Adrenal gland (tissue), 12 donors: Measurements from ENCODE around the gene RRAGD. TPM values are rescaled to one million over a fixed set of nuclear protein-coding genes. Genes with fewer than 3 reads are reported as not detected.

Source experiments
- DNase-seq, 7 donors: peaks; one replicate each; pipeline ENCODE4 v3.0.0-alpha.2; 2019 to 2020
- H3K27ac ChIP-seq, 5 donors: fragments of 200-600 bp; sonication (generic) in 4 of 5; 1 replicate in 3 of 5; 2 replicates in 2 of 5; pipeline versions ENCODE4 v1.5.1 to v1.8.0; 2016 to 2020; ENCODE audit warnings: mild to moderate bottlenecking in 1 of 5
- H3K27me3 ChIP-seq: fragments of 200-600 bp; 2 replicates; pipeline ENCODE4 v1.8.0; 2021
- H3K36me3 ChIP-seq, 2 donors: fragments of 200-600 bp; replicated peaks in 1 of 2; 1 replicate in 1 of 2; 2 replicates in 1 of 2; pipeline versions ENCODE4 v1.5.1 to v1.8.0; 2018 to 2022
- H3K4me1 ChIP-seq, 2 donors: fragments of 200-600 bp; replicated peaks in 1 of 2; 1 replicate in 1 of 2; 2 replicates in 1 of 2; pipeline versions ENCODE4 v1.5.1 to v1.8.0; 2018 to 2021
- H3K4me3 ChIP-seq, 4 donors: fragments of 200-600 bp; sonication (generic) in 3 of 4; one replicate each; pipeline ENCODE4 v1.5.1; 2016 to 2018
- H3K9me3 ChIP-seq, 3 donors: fragments of 200-600 bp; sonication (generic) in 1 of 3; replicated peaks in 1 of 3; 1 replicate in 2 of 3; 2 replicates in 1 of 3; pipeline versions ENCODE4 v1.5.1 to v1.8.0; 2016 to 2021
- CTCF ChIP-seq, 6 experiments: fragments of 450-650 bp in 4 of 6; fragments of 200-600 bp in 2 of 6; sonication (generic) in 1 of 6; IDR thresholded peaks; 1 replicate in 5 of 6; 2 replicates in 1 of 6; pipeline versions ENCODE4 v1.5.1 to v1.8.0; 2016 to 2021; ENCODE audit warnings: antibody characterized with exemption in 6 of 6, mild to moderate bottlenecking in 2 of 6, moderate library complexity in 1 of 6
- POLR2A ChIP-seq, 2 donors: fragments of 450-650 bp; IDR thresholded peaks; one replicate each; pipeline ENCODE4 v1.6.1; 2017; ENCODE audit warnings: antibody characterized with exemption in 2 of 2, mild to moderate bottlenecking in 2 of 2, moderate library complexity in 1 of 2
- WGBS, 4 donors: extraction: QIAGEN DNeasy Blood & Tissue Kit in 2 of 4; methylation state at CpG; one replicate each; pipeline versions ENCODE4 v1.1.5 to v1.1.7; 2013 to 2017; 5-methylcytosine and 5-hydroxymethylcytosine counted together
- intact Hi-C, 2 donors: fragments of 100-400 bp; cut with DNase I; formaldehyde crosslinking; loops; one replicate each; pipeline versions ENCODE4 v1.14.1 to v1.15.0; 2022 to 2023
- polyA plus RNA-seq, 3 donors: library from polyadenylated mRNA; stranded (reverse); fragments of 200-250 nt in 2 of 3; fragments of 350-450 nt in 1 of 3; fragmentation: Illumina TruSeq in 1 of 3; extraction: RNeasy Lipid Tissue Mini Kit (QIAGEN cat#74804) in 1 of 3; gene quantifications; one replicate each; pipeline ENCODE4 v1.2.3, GENCODE V29; 2013 to 2014
- total RNA-seq, 9 donors: library from RNA; depleted of rRNA in 4 of 9; stranded (reverse); fragments of >200 nt in 4 of 9; fragments of 120-200 nt in 1 of 9; fragmentation: NEBNext Ultra II Directional in 1 of 9; extraction: Animal tissue kit (Norgen Biotek cat#: 25700) in 1 of 9; gene quantifications; one replicate each; pipeline versions ENCODE4 v1.1.0 to v1.2.4, GENCODE V29; 2013 to 2023
- donor health status: healthy with polysubstance abuse.
- donor health status: Bipolar disorder and iron deficiency.
- donor health status: DM: yes; HTN: yes; CAD: no.
- donor health status: DM: no; HTN: no; CAD: no.
- donor health status: DM: no; HTN: no; CAD: no.
- donor health status: DM: yes; HTN: yes; CAD: no.

The RRAGD gene
- total and polyA plus RNA-seq, 12 donors = 4.8 to 42.1 (median 34.4) TPM

DNA sequence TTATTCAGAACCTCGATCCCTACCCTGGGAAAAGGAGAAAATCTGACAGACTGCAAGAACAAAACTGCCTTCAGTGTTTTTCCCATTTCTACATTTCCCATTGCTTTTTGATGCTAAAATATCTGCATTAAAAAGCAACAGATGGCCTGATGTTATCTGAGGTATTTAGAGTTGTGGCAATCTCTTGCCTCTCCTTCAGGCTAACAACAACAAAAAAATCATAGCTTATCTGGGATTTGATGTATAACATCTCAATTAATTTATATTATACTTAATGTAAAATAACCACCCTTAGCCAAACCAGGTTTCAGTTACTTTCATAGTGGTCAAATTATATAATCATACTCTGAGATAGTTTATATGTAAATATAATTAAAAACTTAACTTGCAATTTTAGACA lies 81.2 kb downstream of the RRAGD start:
- Histone ChIP-seq H3K4me1 (no peaks in the 10 kb centered on the region), H3K4me3 (no peak overlapping the region), H3K27ac (no peak overlapping the region), H3K27me3 (no peaks in the 10 kb centered on the region), H3K9me3 (no peaks in the 10 kb centered on the region), H3K36me3 (peaks cover 0 to 50% of the 10 kb centered on the region in 2 donors)
- intact Hi-C loops = no loop called here
- no peak for DNase-seq
- 95 to 100% (median 96%) methylated on average over 1 of the region's 1 CpG for WGBS, 4 donors
- TF ChIP-seq CTCF (IDR thresholded peaks at IDR 0.05) (no peak), POLR2A (IDR thresholded peaks at IDR 0.05) (no peak)

DNA sequence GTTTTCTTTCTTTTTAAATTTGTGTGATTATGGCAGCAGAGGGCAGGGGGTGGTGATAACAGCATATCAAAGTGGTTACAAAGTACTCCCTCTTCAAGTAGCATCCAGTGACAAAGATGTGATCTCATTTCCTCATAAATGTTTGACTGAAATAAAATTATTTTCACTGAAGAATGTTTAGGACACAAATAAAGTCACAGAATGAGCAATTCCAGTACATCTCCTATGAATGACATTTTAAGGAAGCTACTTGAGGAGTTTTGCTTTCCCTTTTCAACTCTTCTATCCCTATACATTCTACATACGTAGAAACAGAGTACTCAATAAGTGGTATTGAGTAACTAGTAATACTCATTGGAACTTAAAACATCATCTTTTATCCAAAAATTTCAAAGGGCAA lies 83.1 kb downstream of the RRAGD start:
- peaks cover 0 to 34% of the 10 kb centered on the region in 2 donors for H3K36me3 ChIP-seq
- TF ChIP-seq CTCF (IDR thresholded peaks at IDR 0.05) (no peak), POLR2A (IDR thresholded peaks at IDR 0.05) (no peak)
- intact Hi-C loops = no loop called here
- DNase-seq = no peak
- WGBS, 4 donors = 83 to 90% (median 87%) methylated on average over 1 of the region's 1 CpG
- no peaks in the 10 kb centered on the region for H3K9me3 ChIP-seq
- H3K27me3 ChIP-seq = no peaks in the 10 kb centered on the region
- no peak overlapping the region for H3K4me3 ChIP-seq
- H3K27ac ChIP-seq = no peak overlapping the region
- H3K4me1 ChIP-seq = no peaks in the 10 kb centered on the region

GRCh38 chr6:89324304-89324703 lies 87.8 kb downstream of the RRAGD start:
- TF ChIP-seq CTCF (IDR thresholded peaks at IDR 0.05) (no peak), POLR2A (IDR thresholded peaks at IDR 0.05) (no peak)
- Histone ChIP-seq H3K36me3 (peaks cover 0 to 7% of the 10 kb centered on the region in 2 donors), H3K27me3 (no peaks in the 10 kb centered on the region), H3K9me3 (no peaks in the 10 kb centered on the region), H3K4me1 (no peaks in the 10 kb centered on the region), H3K27ac (no peak overlapping the region), H3K4me3 (no peak overlapping the region)
- intact Hi-C loops = no loop called here
- DNase-seq = no peak
- 90 to 93% (median 92%) methylated on average over 3 of the region's 3 CpGs for WGBS, 4 donors

DNA sequence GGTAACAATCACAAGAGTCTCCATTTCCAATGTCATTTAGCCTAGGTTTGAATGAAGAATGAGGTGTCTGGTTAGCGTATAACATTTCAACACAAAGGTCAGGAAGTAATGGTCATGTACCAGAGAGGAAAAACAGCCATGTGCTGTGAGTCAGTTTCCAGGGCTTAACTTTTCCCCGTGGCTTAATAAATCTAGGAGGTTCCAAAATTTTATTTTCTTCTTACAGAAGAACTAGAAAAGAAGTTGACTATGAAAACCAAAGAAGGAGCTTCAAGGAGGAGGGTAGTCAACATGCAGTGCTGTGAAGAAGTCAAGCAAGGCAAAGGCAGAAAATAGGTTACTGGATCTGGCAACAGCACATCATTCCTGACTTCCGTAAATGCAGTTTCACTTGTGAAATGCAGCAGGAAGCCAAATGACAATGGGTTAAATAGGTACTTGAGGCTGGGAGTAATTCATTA lies 88.5 kb downstream of the RRAGD start:
- no peak for TF ChIP-seq POLR2A (IDR thresholded peaks at IDR 0.05)
- TF ChIP-seq CTCF (IDR thresholded peaks at IDR 0.05) = no peak
- H3K36me3 ChIP-seq = no peaks in the 10 kb centered on the region
- no peak overlapping the region for H3K4me3 ChIP-seq
- H3K4me1 ChIP-seq = no peaks in the 10 kb centered on the region
- 60 to 68% (median 65%) methylated on average over 3 of the region's 3 CpGs for WGBS, 4 donors
- H3K27me3 ChIP-seq = no peaks in the 10 kb centered on the region
- no peak for DNase-seq
- no peak overlapping the region for H3K27ac ChIP-seq
- intact Hi-C loops = no loop called here
- H3K9me3 ChIP-seq = no peaks in the 10 kb centered on the region
